HEK293 (cell line): Measurements from ENCODE around the gene FNTB.

Source experiments
- CTCF ChIA-PET: fragments of 350-600 bp; formaldehyde crosslinking; extraction: SDS; loops from one replicate; lab custom pipeline; 2021; ENCODE audit warnings: antibody characterized with exemption; lab: Yijun Ruan, JAX
- POLR2A ChIA-PET: fragments of 300-600 bp; formaldehyde crosslinking; extraction: SDS; loops from one replicate; lab custom pipeline; 2020; ENCODE audit warnings: antibody characterized with exemption, inconsistent platforms; lab: Yijun Ruan, JAX
- H3K27ac ChIP-seq: fragments of 200-500 bp; sonication (Bioruptor generic); 2 replicates; pipeline ENCODE4 v1.5.1; 2014; ENCODE audit warnings: low read depth, low read length, control low read depth, inconsistent platforms; ENCODE audit errors: extremely low read depth
- H3K36me3 ChIP-seq, 2 experiments: fragments of 200-500 bp in 1 of 2; sonication (Bioruptor generic) in 1 of 2; 1 replicate in 1 of 2; 2 replicates in 1 of 2; pipeline ENCODE4 v1.5.1; 2014 to 2017; ENCODE audit warnings: inconsistent platforms in 2 of 2, low read length in 2 of 2; ENCODE audit not compliant: control insufficient read depth in 2 of 2, insufficient read depth in 1 of 2
- H3K4me1 ChIP-seq: fragments of 200-500 bp; sonication (Bioruptor generic); 2 replicates; pipeline ENCODE4 v1.5.1; 2014; ENCODE audit warnings: mild to moderate bottlenecking, low read length, inconsistent platforms; ENCODE audit not compliant: control insufficient read depth, insufficient read depth
- H3K4me3 ChIP-seq: 2 replicates; pipeline ENCODE4 v1.5.1; 2011; ENCODE audit warnings: low read depth, mild to moderate bottlenecking, control low read depth, low read length, moderate library complexity
- H3K9me3 ChIP-seq: fragments of 200-500 bp; sonication (Bioruptor generic); 2 replicates; pipeline ENCODE4 v1.5.1; 2014; ENCODE audit warnings: low read depth, low read length, inconsistent platforms; ENCODE audit not compliant: control insufficient read depth, insufficient read depth
- AEBP2 ChIP-seq: fragments of 450-650 bp; formaldehyde crosslinking; IDR thresholded peaks from 2 replicates; pipeline ENCODE4 v1.5.1; 2016; ENCODE audit warnings: missing biosample characterization, missing genetic modification characterization, borderline replicate concordance
- BCL11A ChIP-seq: fragments of 450-650 bp; formaldehyde crosslinking; IDR thresholded peaks from 2 replicates; pipeline ENCODE4 v1.5.1; 2016; ENCODE audit warnings: low read depth, missing biosample characterization, missing genetic modification characterization
- BCL11B ChIP-seq: fragments of 450-650 bp; formaldehyde crosslinking; IDR thresholded peaks from 2 replicates; pipeline ENCODE4 v1.5.1; 2016; ENCODE audit warnings: low read depth, missing biosample characterization, missing genetic modification characterization
- HOXA7 ChIP-seq: sonication (generic); formaldehyde crosslinking; IDR thresholded peaks from 2 replicates; pipeline ENCODE4 v1.8.1; 2022; ENCODE audit warnings: missing genetic modification reagents, borderline replicate concordance
- IKZF3 ChIP-seq: fragments of 450-650 bp; IDR thresholded peaks from 2 replicates; pipeline ENCODE4 v1.5.0; 2018; ENCODE audit warnings: missing biosample characterization, mild to moderate bottlenecking, missing genetic modification characterization, moderate library complexity
- KLF7 ChIP-seq: fragments of 450-650 bp; formaldehyde crosslinking; IDR thresholded peaks from 2 replicates; pipeline ENCODE4 v1.5.1; 2016; ENCODE audit warnings: missing biosample characterization, missing genetic modification characterization, borderline replicate concordance
- OVOL3 ChIP-seq: fragments of 450-650 bp; formaldehyde crosslinking; IDR thresholded peaks from 2 replicates; pipeline ENCODE4 v1.5.1; 2016; ENCODE audit warnings: missing biosample characterization, missing genetic modification characterization
- PBX3 ChIP-seq: sonication (generic); formaldehyde crosslinking; IDR thresholded peaks from 2 replicates; pipeline ENCODE4 v1.8.1; 2022; ENCODE audit warnings: mild to moderate bottlenecking, moderate library complexity, missing genetic modification reagents
- SCRT1 ChIP-seq: fragments of 450-650 bp; formaldehyde crosslinking; IDR thresholded peaks from 2 replicates; pipeline ENCODE4 v1.5.1; 2016; ENCODE audit warnings: missing biosample characterization, missing genetic modification characterization, borderline replicate concordance
- ZBTB1 ChIP-seq: fragments of 450-650 bp; formaldehyde crosslinking; IDR thresholded peaks from 2 replicates; pipeline ENCODE4 v1.5.1; 2016; ENCODE audit warnings: missing biosample characterization, missing genetic modification characterization
- ZBTB48 ChIP-seq: fragments of 450-650 bp; formaldehyde crosslinking; IDR thresholded peaks from 2 replicates; pipeline ENCODE4 v1.5.1; 2016; ENCODE audit warnings: missing biosample characterization, missing genetic modification characterization
- ZNF112 ChIP-seq: fragments of 450-650 bp; formaldehyde crosslinking; IDR thresholded peaks from 2 replicates; pipeline ENCODE4 v1.5.0; 2017; ENCODE audit warnings: missing biosample characterization, missing genetic modification characterization
- ZNF23 ChIP-seq: fragments of 450-650 bp; formaldehyde crosslinking; IDR thresholded peaks from 2 replicates; pipeline ENCODE4 v1.5.1; 2016; ENCODE audit warnings: missing biosample characterization, missing genetic modification characterization, borderline replicate concordance
- ZNF239 ChIP-seq: fragments of 450-650 bp; formaldehyde crosslinking; IDR thresholded peaks from 2 replicates; pipeline ENCODE4 v1.5.1; 2016; ENCODE audit warnings: missing biosample characterization, missing genetic modification characterization
- ZNF324 ChIP-seq: fragments of 450-650 bp; formaldehyde crosslinking; IDR thresholded peaks from 2 replicates; pipeline ENCODE4 v1.5.1; 2016; ENCODE audit warnings: missing biosample characterization, missing genetic modification characterization
- ZNF510 ChIP-seq: fragments of 450-650 bp; formaldehyde crosslinking; IDR thresholded peaks from 2 replicates; pipeline ENCODE4 v1.5.1; 2018; ENCODE audit warnings: mild to moderate bottlenecking, missing genetic modification characterization, missing biosample characterization; ENCODE audit not compliant: insufficient replicate concordance
- ZNF544 ChIP-seq: fragments of 450-650 bp; formaldehyde crosslinking; IDR thresholded peaks from 2 replicates; pipeline ENCODE4 v1.5.0; 2017; ENCODE audit warnings: missing biosample characterization, missing genetic modification characterization
- ZNF623 ChIP-seq: fragments of 450-650 bp; formaldehyde crosslinking; IDR thresholded peaks from 2 replicates; pipeline ENCODE4 v1.5.1; 2016; ENCODE audit warnings: missing biosample characterization, missing genetic modification characterization
- ZNF660 ChIP-seq: fragments of 450-650 bp; IDR thresholded peaks from 2 replicates; pipeline ENCODE4 v1.5.1; 2018; ENCODE audit warnings: missing biosample characterization, mild to moderate bottlenecking, missing genetic modification characterization
- ZNF664 ChIP-seq: fragments of 450-650 bp; formaldehyde crosslinking; IDR thresholded peaks from 2 replicates; pipeline ENCODE4 v1.5.1; 2016; ENCODE audit warnings: missing biosample characterization, missing genetic modification characterization
- ZNF791 ChIP-seq: fragments of 450-650 bp; formaldehyde crosslinking; IDR thresholded peaks from 2 replicates; pipeline ENCODE4 v1.5.1; 2016; ENCODE audit warnings: missing biosample characterization, missing genetic modification characterization
- ZSCAN16 ChIP-seq: fragments of 450-650 bp; formaldehyde crosslinking; IDR thresholded peaks from 2 replicates; pipeline ENCODE4 v1.5.1; 2016; ENCODE audit warnings: missing biosample characterization, missing genetic modification characterization
- TF ChIP-seq, protein P1 (sequence below): fragments of 450-650 bp; formaldehyde crosslinking; IDR thresholded peaks from 2 replicates; pipeline ENCODE4; 2016; ENCODE audit warnings: missing biosample characterization, missing genetic modification characterization

The FNTB gene

DNA sequence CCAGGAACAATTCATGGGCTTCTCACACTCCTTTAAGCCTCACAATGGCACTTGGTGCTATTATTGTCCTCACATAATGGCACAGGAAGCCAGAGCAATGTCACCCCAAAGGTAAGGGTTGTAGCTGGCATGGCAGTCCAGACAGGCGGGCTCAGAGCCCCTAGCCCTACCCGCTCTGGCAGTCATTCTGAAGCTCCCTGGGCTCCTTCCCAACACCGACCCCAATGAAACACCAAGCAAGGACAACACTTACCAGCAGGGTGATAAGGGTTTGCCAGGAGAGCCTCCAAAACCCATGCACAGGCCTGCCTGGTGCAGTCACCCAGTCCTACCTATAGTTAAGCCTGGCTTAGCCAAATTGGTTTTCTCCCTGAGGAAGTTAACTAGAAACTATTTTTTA is 84.8 kb downstream of the FNTB start:
- TF ChIP-seq BCL11A (no peak), ZBTB1 (tag by site-specific recombination) (no peak), ZNF544 (tag by site-specific recombination) (no peak), ZNF112 (tag by site-specific recombination) (no peak), ZNF791 (tag by site-specific recombination) (no peak), ZNF623 (no peak), ZNF324 (no peak)
- TF ChIP-seq, protein P1, sequence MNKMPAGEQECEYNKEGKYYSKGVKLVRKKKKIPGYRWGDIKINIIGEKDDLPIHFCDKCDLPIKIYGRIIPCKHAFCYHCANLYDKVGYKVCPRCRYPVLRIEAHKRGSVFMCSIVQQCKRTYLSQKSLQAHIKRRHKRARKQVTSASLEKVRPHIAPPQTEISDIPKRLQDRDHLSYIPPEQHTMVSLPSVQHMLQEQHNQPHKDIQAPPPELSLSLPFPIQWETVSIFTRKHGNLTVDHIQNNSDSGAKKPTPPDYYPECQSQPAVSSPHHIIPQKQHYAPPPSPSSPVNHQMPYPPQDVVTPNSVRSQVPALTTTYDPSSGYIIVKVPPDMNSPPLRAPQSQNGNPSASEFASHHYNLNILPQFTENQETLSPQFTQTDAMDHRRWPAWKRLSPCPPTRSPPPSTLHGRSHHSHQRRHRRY (tag by site-specific recombination) = no peak
- ChIA-PET POLR2A (no interaction called here), CTCF (no interaction called here)
- H3K36me3 ChIP-seq = peaks cover 0 to 42% of the 10 kb centered on the region in 2 experiments; a peak in 2 of 3 replicates
- no peaks in the 10 kb centered on the region for H3K4me1 ChIP-seq
- no peak overlapping the region for H3K4me3 ChIP-seq
- no peak overlapping the region for H3K27ac ChIP-seq
- no peaks in the 10 kb centered on the region for H3K9me3 ChIP-seq

- no peaks in the 10 kb centered on the region for H3K4me1 ChIP-seq
- H3K36me3 ChIP-seq = peaks cover 0 to 49% of the 10 kb centered on the region in 2 experiments; a peak in 1 of 3 replicates
- no peaks in the 10 kb centered on the region for H3K9me3 ChIP-seq
- POLR2A ChIA-PET = no interaction called here
- no peak overlapping the region for H3K4me3 ChIP-seq
- CTCF ChIA-PET = no interaction called here
- TF ChIP-seq ZNF23 (no peak), ZNF239 (no peak), PBX3 (CRISPR knock-in tag) (no peak)
- TF ChIP-seq, all 188 proteins: peak for 0
- no peak overlapping the region for H3K27ac ChIP-seq
Measured at GRCh38 chr14:65072256-65072655, 85.6 kb downstream of the FNTB start.

DNA sequence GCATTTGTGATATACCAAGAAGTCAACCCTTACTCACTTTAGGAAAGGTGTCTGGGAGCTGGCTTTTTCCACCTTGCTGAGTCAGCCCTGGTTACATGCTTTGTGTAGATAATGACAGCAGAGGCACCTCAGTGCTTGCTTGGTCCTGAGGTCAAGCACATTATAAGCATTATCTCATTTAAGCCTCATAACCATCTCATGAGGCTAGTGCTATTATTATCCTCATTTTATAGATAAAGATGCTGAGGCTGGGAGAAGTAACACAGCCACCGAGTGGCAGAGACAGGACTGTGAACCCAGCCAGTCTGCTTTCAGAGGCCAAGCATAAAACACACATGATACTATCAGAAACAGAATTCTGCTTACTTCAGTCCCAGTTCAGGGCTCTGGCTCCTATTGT is 86.2 kb downstream of the FNTB start:
- no peak overlapping the region for H3K4me3 ChIP-seq
- H3K27ac ChIP-seq = no peak overlapping the region
- ChIA-PET CTCF (interaction anchor here (0.6 kb wide), 1 partner anchor 681 kb away, joined by 4 read pairs; no protein-coding TSS in a partner anchor), POLR2A (no interaction called here)
- no peaks in the 10 kb centered on the region for H3K9me3 ChIP-seq
- TF ChIP-seq ZNF664 (tag by site-specific recombination) (0 out of 2 replicates have a peak, but pooled peaks have one; percentile 30), HOXA7 (CRISPR knock-in tag) (no peak)
- H3K36me3 ChIP-seq = peaks cover under 1 to 56% of the 10 kb centered on the region in 2 experiments
- H3K4me1 ChIP-seq = no peaks in the 10 kb centered on the region

GRCh38 chr14:65073605-65074201 is 87.0 kb downstream of the FNTB start:
- Histone ChIP-seq H3K36me3 (peaks cover 8 to 60% of the 10 kb centered on the region in 2 experiments), H3K27ac (no peak overlapping the region), H3K9me3 (no peaks in the 10 kb centered on the region), H3K4me1 (no peaks in the 10 kb centered on the region), H3K4me3 (no peak overlapping the region)
- ChIA-PET POLR2A (interaction anchor here (1.2 kb wide), 1 partner anchor 29 kb away, joined by 3 read pairs; the partner anchor contains the start of gene MAX), CTCF (interaction anchor here (0.6 kb wide), 2 partner anchors 58 to 680 kb away, joined by 3 to 4 read pairs; no protein-coding TSS in a partner anchor)
- TF ChIP-seq SCRT1 (tag by site-specific recombination) = no peak
- TF ChIP-seq ZNF660 = no peak
- no peak for TF ChIP-seq AEBP2 (tag by site-specific recombination)
- TF ChIP-seq OVOL3 = no peak
- TF ChIP-seq ZSCAN16 = no peak
- TF ChIP-seq BCL11B (tag by site-specific recombination) = no peak
- no peak for TF ChIP-seq IKZF3 (tag by site-specific recombination)
- TF ChIP-seq KLF7 (tag by site-specific recombination) = no peak
- TF ChIP-seq ZNF510 = no peak
- no peak for TF ChIP-seq ZBTB48 (tag by site-specific recombination)
